ENCODE data around the gene NOM1.
"Not testable (repeated sequence)": the region's sequence is repeated elsewhere in the genome, so short reads cannot be mapped to it uniquely, and the experiment has no call there.

DNA sequence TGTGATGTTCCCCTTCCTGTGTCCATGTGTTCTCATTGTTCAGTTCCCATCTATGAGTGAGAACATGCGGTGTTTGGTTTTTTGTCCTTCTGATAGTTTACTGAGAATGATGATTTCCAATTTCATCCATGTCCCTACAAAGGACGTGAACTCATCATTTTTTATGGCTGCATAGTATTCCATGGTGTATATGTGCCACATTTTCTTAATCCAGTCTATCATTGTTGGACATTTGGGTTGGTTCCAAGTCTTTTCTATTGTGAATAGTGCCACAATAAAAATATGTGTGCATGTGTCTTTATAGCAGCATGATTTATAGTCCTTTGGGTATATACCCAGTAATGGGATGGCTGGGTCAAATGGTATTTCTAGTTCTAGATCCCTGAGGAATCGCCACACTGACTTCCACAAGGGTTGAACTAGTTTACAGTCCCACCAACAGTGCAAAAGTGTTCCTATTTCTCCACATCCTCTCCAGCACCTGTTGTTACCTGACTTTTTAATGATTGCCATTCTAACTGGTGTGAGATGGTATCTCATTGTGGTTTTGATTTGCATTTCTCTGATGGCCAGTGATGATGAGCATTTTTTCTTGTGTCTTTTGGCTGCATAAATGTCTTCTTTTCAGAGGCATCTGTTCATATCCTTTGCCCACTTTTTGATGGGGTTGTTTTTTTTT, 39.8 kb upstream of the NOM1 start:
- TF ChIP-seq, protein P1, sequence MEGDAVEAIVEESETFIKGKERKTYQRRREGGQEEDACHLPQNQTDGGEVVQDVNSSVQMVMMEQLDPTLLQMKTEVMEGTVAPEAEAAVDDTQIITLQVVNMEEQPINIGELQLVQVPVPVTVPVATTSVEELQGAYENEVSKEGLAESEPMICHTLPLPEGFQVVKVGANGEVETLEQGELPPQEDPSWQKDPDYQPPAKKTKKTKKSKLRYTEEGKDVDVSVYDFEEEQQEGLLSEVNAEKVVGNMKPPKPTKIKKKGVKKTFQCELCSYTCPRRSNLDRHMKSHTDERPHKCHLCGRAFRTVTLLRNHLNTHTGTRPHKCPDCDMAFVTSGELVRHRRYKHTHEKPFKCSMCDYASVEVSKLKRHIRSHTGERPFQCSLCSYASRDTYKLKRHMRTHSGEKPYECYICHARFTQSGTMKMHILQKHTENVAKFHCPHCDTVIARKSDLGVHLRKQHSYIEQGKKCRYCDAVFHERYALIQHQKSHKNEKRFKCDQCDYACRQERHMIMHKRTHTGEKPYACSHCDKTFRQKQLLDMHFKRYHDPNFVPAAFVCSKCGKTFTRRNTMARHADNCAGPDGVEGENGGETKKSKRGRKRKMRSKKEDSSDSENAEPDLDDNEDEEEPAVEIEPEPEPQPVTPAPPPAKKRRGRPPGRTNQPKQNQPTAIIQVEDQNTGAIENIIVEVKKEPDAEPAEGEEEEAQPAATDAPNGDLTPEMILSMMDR (conservative IDR thresholded peaks at IDR 0.05) = not testable (repeated sequence)
- TF ChIP-seq ZFX (IDR thresholded peaks at IDR 0.05) = not testable (repeated sequence)

Data from C4-2B (cell line).